ENCODE measurements around the gene FREM1. TPM values are rescaled to one million over a fixed set of nuclear protein-coding genes. Genes with fewer than 3 reads are reported as not detected.

Gene FREM1
- polyA plus RNA-seq, 1 of the 3 experiments (the other 2 are of a cell fraction), result 0.26 TPM

GRCh38 chr9:14939378-14939777 lies 29.1 kb upstream of the FREM1 start:
- Histone ChIP-seq H3F3A (replicated peaks; ENCODE audit: insufficient read depth) (no peaks in the 10 kb centered on the region), H3K9me2 (no peaks in the 10 kb centered on the region), H3K27me3 (ENCODE audit: insufficient read depth) (no peaks in the 10 kb centered on the region), H3K79me2 (ENCODE audit: insufficient read depth) (no peaks in the 10 kb centered on the region), H3K9me3 (no peaks in the 10 kb centered on the region), H3K27ac (ENCODE audit: low read depth in 2 of 2, low read length in 1 of 2) (no peak overlapping the region), H3K4me1 (ENCODE audit: control insufficient read depth in 1 of 2, insufficient read depth in 2 of 2, low read depth in 1 of 2, low read length in 1 of 2) (peaks cover 0 to 12% of the 10 kb centered on the region in 2 experiments; a peak in 2 of 4 replicates), H2AFZ (ENCODE audit: low read depth) (no peak overlapping the region), H3K4me2 (no peak overlapping the region), H4K20me1 (ENCODE audit: insufficient read depth) (no peaks in the 10 kb centered on the region), H3K36me3 (replicated peaks in 1 of 2; ENCODE audit: control insufficient read depth in 1 of 2, insufficient read depth in 2 of 2, low read length in 1 of 2) (no peaks in the 10 kb centered on the region), H3K9ac (no peak overlapping the region), H3K4me3 (ENCODE audit: low read depth in 2 of 2, low read length in 1 of 2) (no peak overlapping the region)
- ChIA-PET POLR2A (no interaction called here), CTCF (no interaction called here)
- TF ChIP-seq MAX (IDR thresholded peaks at IDR 0.05; ENCODE audit: low read depth) (no peak), RAD21 (IDR thresholded peaks at IDR 0.05; ENCODE audit: low read length) (no peak), EP300 (IDR thresholded peaks at IDR 0.05; ENCODE audit: borderline replicate concordance in 1 of 2, low read depth in 1 of 2, low read length in 1 of 2) (no peak), RXRA (IDR thresholded peaks at IDR 0.05; ENCODE audit: borderline replicate concordance, low read depth) (no peak), USF2 (IDR thresholded peaks at IDR 0.05; ENCODE audit: borderline replicate concordance, low read depth, low read length) (no peak), NFIC (IDR thresholded peaks at IDR 0.05; ENCODE audit: borderline replicate concordance) (no peak), EZH2phosphoT487 (IDR thresholded peaks at IDR 0.05; ENCODE audit: borderline replicate concordance, low read depth) (no peak), FOSL2 (IDR thresholded peaks at IDR 0.05; ENCODE audit: borderline replicate concordance, low read depth) (no peak), TAF1 (IDR thresholded peaks at IDR 0.05; ENCODE audit: borderline replicate concordance, low read depth, low read length) (no peak), SMC3 (IDR thresholded peaks at IDR 0.05; ENCODE audit: low read depth, low read length) (no peak), RFX5 (IDR thresholded peaks at IDR 0.05; ENCODE audit: low read length) (no peak), FOXM1 (IDR thresholded peaks at IDR 0.05; ENCODE audit: low read depth) (no peak), IRF3 (IDR thresholded peaks at IDR 0.05; ENCODE audit: low read depth, low read length) (no peak), PBX3 (IDR thresholded peaks at IDR 0.05) (no peak)
- DNase-seq, result no peak
- WGBS (ENCODE audit: low lambda C conversion rate), result 72% methylated on average over 4 of the region's 4 CpGs

DNA sequence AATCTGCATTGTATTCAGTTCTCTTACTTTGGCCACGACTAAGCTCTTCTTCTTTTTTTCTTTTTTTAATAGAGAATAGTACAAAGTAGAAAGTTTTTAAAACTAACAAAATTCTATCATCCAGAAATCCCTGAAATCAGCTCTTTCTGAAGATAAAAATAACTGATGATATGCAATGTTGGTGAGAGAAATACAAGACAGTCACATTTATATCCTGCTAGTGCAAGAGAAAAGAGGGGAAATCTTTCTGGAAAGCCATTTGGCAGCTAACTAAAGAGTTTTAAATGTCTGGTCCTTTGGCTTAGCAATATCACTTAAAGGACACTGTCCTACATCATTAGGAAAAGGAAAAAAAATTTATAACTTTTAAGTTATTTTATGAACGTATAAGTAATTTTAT lies 27.0 kb upstream of the FREM1 start:
- ChIA-PET POLR2A (interaction anchor here (1.4 to 3.4 kb wide), 4 partner anchors 12 to 30 kb away, joined by 3 to 16 read pairs (median 6); partner anchors contain the start of gene FREM1), CTCF (interaction anchor here (0.6 to 1.9 kb wide), 3 partner anchors 29 to 131 kb away, joined by 3 to 4 read pairs (median 4); no protein-coding TSS in a partner anchor)
- peak overlapping the region in 1 of 2 experiments; percentile 91; a peak in 2 of 4 replicates for H3K27ac ChIP-seq (ENCODE audit: low read depth in 2 of 2, low read length in 1 of 2)
- H3K4me1 ChIP-seq (ENCODE audit: control insufficient read depth in 1 of 2, insufficient read depth in 2 of 2, low read depth in 1 of 2, low read length in 1 of 2), result peaks cover 0 to 12% of the 10 kb centered on the region in 2 experiments; a peak in 2 of 4 replicates
- H3K79me2 ChIP-seq (ENCODE audit: insufficient read depth), result no peaks in the 10 kb centered on the region
- no peaks in the 10 kb centered on the region for H3K9me2 ChIP-seq
- no peak overlapping the region for H2AFZ ChIP-seq (ENCODE audit: low read depth)
- no peak overlapping the region for H3K4me3 ChIP-seq (ENCODE audit: low read depth in 2 of 2, low read length in 1 of 2)
- H3K36me3 ChIP-seq (replicated peaks in 1 of 2; ENCODE audit: control insufficient read depth in 1 of 2, insufficient read depth in 2 of 2, low read length in 1 of 2), result no peaks in the 10 kb centered on the region
- no peaks in the 10 kb centered on the region for H3K27me3 ChIP-seq (ENCODE audit: insufficient read depth)
- H3F3A ChIP-seq (replicated peaks; ENCODE audit: insufficient read depth), result no peaks in the 10 kb centered on the region
- no peak overlapping the region for H3K4me2 ChIP-seq
- no peak for DNase-seq
- H4K20me1 ChIP-seq (ENCODE audit: insufficient read depth), result no peaks in the 10 kb centered on the region
- no peak overlapping the region for H3K9ac ChIP-seq
- 90% methylated on average over 2 of the region's 2 CpGs for WGBS (ENCODE audit: low lambda C conversion rate)
- H3K9me3 ChIP-seq, result no peaks in the 10 kb centered on the region
- TF ChIP-seq FOSL2 (IDR thresholded peaks at IDR 0.05; ENCODE audit: borderline replicate concordance, low read depth), result no peak
- TF ChIP-seq GATA2 (CRISPR knock-in tag; IDR thresholded peaks at IDR 0.05), result no peak
- TF ChIP-seq MAX (IDR thresholded peaks at IDR 0.05; ENCODE audit: low read depth), result no peak
- TF ChIP-seq POLR2AphosphoS5 (IDR thresholded peaks at IDR 0.05; ENCODE audit: low read depth, low read length), result no peak
- TF ChIP-seq, protein P1, sequence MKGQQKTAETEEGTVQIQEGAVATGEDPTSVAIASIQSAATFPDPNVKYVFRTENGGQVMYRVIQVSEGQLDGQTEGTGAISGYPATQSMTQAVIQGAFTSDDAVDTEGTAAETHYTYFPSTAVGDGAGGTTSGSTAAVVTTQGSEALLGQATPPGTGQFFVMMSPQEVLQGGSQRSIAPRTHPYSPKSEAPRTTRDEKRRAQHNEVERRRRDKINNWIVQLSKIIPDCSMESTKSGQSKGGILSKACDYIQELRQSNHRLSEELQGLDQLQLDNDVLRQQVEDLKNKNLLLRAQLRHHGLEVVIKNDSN (IDR thresholded peaks at IDR 0.05; ENCODE audit: borderline replicate concordance, low read depth), result no peak
- TF ChIP-seq FOXM1 (IDR thresholded peaks at IDR 0.05; ENCODE audit: low read depth), result no peak
- no peak for TF ChIP-seq MEF2A (IDR thresholded peaks at IDR 0.05; ENCODE audit: borderline replicate concordance, low read depth)
- TF ChIP-seq CTCF (IDR thresholded peaks at IDR 0.05), result no peak
- TF ChIP-seq RAD21 (IDR thresholded peaks at IDR 0.05; ENCODE audit: low read length), result no peak
- no peak for TF ChIP-seq RCOR1 (IDR thresholded peaks at IDR 0.05; ENCODE audit: low read length)
- no peak for TF ChIP-seq MXI1 (IDR thresholded peaks at IDR 0.05; ENCODE audit: low read depth, low read length)
- TF ChIP-seq TEAD4 (IDR thresholded peaks at IDR 0.05; ENCODE audit: borderline replicate concordance, insufficient read depth), result no peak
